IMR-90 (cell line): ENCODE data around the gene ATP11A. TPM values are rescaled to one million over a fixed set of nuclear protein-coding genes. Genes with fewer than 3 reads are reported as not detected.

ENCODE experiments used
- ATAC-seq: fragments of 200-7000 bp; cut with Tn5 transposase; 2 replicates; pipeline ENCODE4 v1.9.1; 2020; ENCODE audit warnings: low read depth, mild to moderate bottlenecking, moderate library complexity
- BruUV-seq: library from RNA; stranded (reverse); fragments of 400-500 nt; replicated peaks from 2 replicates; lab custom pipeline; 2021; lab: Mats Ljungman, UMichigan
- CTCF ChIA-PET: fragments of 300-600 bp; formaldehyde crosslinking; extraction: SDS; loops from one replicate; lab custom pipeline; 2021; ENCODE audit warnings: antibody characterized with exemption; lab: Yijun Ruan, JAX
- POLR2A ChIA-PET: fragments of 300-600 bp; sonication (Branson Sonifier 250); formaldehyde crosslinking; loops from one replicate; lab custom pipeline; 2022; ENCODE audit warnings: antibody characterized with exemption; ENCODE audit not compliant: unreplicated experiment; lab: Charles Lee
- DNase-seq: peaks from one replicate; pipeline ENCODE4 v3.0.0; 2013
- H2AFZ ChIP-seq: replicated peaks from 2 replicates; pipeline ENCODE3; 2013; ENCODE audit warnings: low read length, mild to moderate bottlenecking; ENCODE audit not compliant: poor library complexity
- H2AK5ac ChIP-seq: 2 replicates; pipeline ENCODE4 v1.6.1; 2013; ENCODE audit warnings: low read depth, low read length, inconsistent platforms
- H2AK9ac ChIP-seq: replicated peaks from 2 replicates; pipeline ENCODE3; 2013; ENCODE audit warnings: mild to moderate bottlenecking, low read depth, low read length, moderate library complexity; ENCODE audit not compliant: poor library complexity
- H2BK120ac ChIP-seq: 2 replicates; pipeline ENCODE4 v1.6.1; 2013; ENCODE audit warnings: low read depth, low read length, inconsistent platforms
- H2BK15ac ChIP-seq: 3 replicates; pipeline ENCODE4 v1.6.1; 2013; ENCODE audit warnings: low read depth, low read length, inconsistent platforms
- H2BK20ac ChIP-seq: 2 replicates; pipeline ENCODE4 v1.6.1; 2013; ENCODE audit warnings: low read depth, mild to moderate bottlenecking, inconsistent platforms, low read length, moderate library complexity
- H2BK5ac ChIP-seq: 2 replicates; pipeline ENCODE4 v1.6.1; 2013; ENCODE audit warnings: mild to moderate bottlenecking, low read depth, low read length, inconsistent platforms; ENCODE audit not compliant: poor library complexity, severe bottlenecking
- H3K14ac ChIP-seq: replicated peaks from 2 replicates; pipeline ENCODE4 v1.6.1; 2013; ENCODE audit warnings: low read depth, low read length, inconsistent platforms
- H3K18ac ChIP-seq: 2 replicates; pipeline ENCODE4 v1.6.1; 2013; ENCODE audit warnings: low read depth, low read length, control low read depth
- H3K23ac ChIP-seq: 2 replicates; pipeline ENCODE4 v1.6.1; 2013; ENCODE audit warnings: low read depth, low read length, inconsistent platforms
- H3K27ac ChIP-seq: 2 replicates; pipeline ENCODE4 v1.5.1; 2013; ENCODE audit warnings: mild to moderate bottlenecking, control low read depth, low read length; ENCODE audit not compliant: insufficient read depth
- H3K27me3 ChIP-seq: 2 replicates; pipeline ENCODE4 v1.6.1; 2013; ENCODE audit warnings: low read length; ENCODE audit not compliant: control insufficient read depth, insufficient read depth
- H3K36me3 ChIP-seq: 2 replicates; pipeline ENCODE4 v1.6.1; 2013; ENCODE audit warnings: low read length, mixed read lengths; ENCODE audit not compliant: control insufficient read depth, insufficient read depth
- H3K4ac ChIP-seq: 2 replicates; pipeline ENCODE4 v1.6.1; 2013; ENCODE audit warnings: low read depth, low read length, inconsistent platforms
- H3K4me1 ChIP-seq: 2 replicates; pipeline ENCODE4 v1.6.1; 2013; ENCODE audit warnings: low read length, mixed read lengths; ENCODE audit not compliant: control insufficient read depth, insufficient read depth
- H3K4me2 ChIP-seq: 2 replicates; pipeline ENCODE4 v1.6.1; 2013; ENCODE audit warnings: low read depth, mild to moderate bottlenecking, control low read depth, low read length, moderate library complexity
- H3K4me3 ChIP-seq: 2 replicates; pipeline ENCODE4 v1.5.1; 2013; ENCODE audit warnings: low read depth, mild to moderate bottlenecking, control low read depth, low read length, moderate library complexity; ENCODE audit not compliant: insufficient read depth
- H3K56ac ChIP-seq: 2 replicates; pipeline ENCODE4 v1.6.1; 2013; ENCODE audit warnings: low read length, inconsistent platforms; ENCODE audit not compliant: insufficient read depth; ENCODE audit errors: extremely low read depth
- H3K79me1 ChIP-seq, 2 experiments: 2 replicates each; pipeline ENCODE4 v1.6.1; 2013; ENCODE audit warnings: low read length in 2 of 2, inconsistent platforms in 1 of 2, low read depth in 1 of 2
- H3K9ac ChIP-seq: 2 replicates; pipeline ENCODE4 v1.6.1; 2013; ENCODE audit warnings: low read depth, low read length, control low read depth
- H3K9me1 ChIP-seq: 2 replicates; pipeline ENCODE4 v1.6.1; 2013; ENCODE audit warnings: low read length, inconsistent platforms; ENCODE audit not compliant: insufficient read depth
- H3K9me3 ChIP-seq: 2 replicates; pipeline ENCODE4 v1.6.1; 2013; ENCODE audit warnings: low read length; ENCODE audit not compliant: control insufficient read depth, insufficient read depth
- H4K20me1 ChIP-seq: 2 replicates; pipeline ENCODE4 v1.6.1; 2013; ENCODE audit warnings: low read length, inconsistent platforms; ENCODE audit not compliant: insufficient read depth
- H4K5ac ChIP-seq: 2 replicates; pipeline ENCODE4 v1.6.1; 2013; ENCODE audit warnings: mild to moderate bottlenecking, low read depth, low read length, control low read depth
- H4K8ac ChIP-seq, 2 experiments: 2 replicates each; pipeline ENCODE4 v1.6.1; 2013; ENCODE audit warnings: low read depth in 2 of 2, low read length in 2 of 2, control low read depth in 1 of 2, inconsistent platforms in 1 of 2
- H4K91ac ChIP-seq: 2 replicates; pipeline ENCODE4 v1.6.1; 2013; ENCODE audit warnings: low read depth, low read length, inconsistent platforms; ENCODE audit not compliant: insufficient read depth
- MAZ ChIP-seq: IDR thresholded peaks from 2 replicates; pipeline ENCODE4 v1.6.1; 2012; ENCODE audit warnings: low read depth, mild to moderate bottlenecking, low read length, improper control_type of control experiment, moderate library complexity, borderline replicate concordance
- POLR2A ChIP-seq: IDR thresholded peaks from 2 replicates; pipeline ENCODE4 v1.6.1; 2012; ENCODE audit warnings: mild to moderate bottlenecking, low read depth, low read length
- WGBS, 2 experiments: methylation state at CpG; one replicate each; pipeline versions ENCODE4 v1.1.5 to v1.1.7; 2013; ENCODE audit warnings: missing lambda C conversion rate in 2 of 2; ENCODE audit not compliant: insufficient read length in 1 of 2; ENCODE audit errors: extremely low coverage in 2 of 2; 5-methylcytosine and 5-hydroxymethylcytosine counted together
- dilution Hi-C: fragments of 300-500 bp; cut with HindIII; formaldehyde crosslinking; loops from one replicate; pipeline ENCODE4 v1.14.3; 2018; ENCODE audit warnings: low sequenced_read_pairs; ENCODE audit not compliant: unreplicated experiment
- in situ Hi-C: fragments of 300-500 bp; cut with MboI; formaldehyde crosslinking; loops from 3 replicates; pipeline ENCODE4 v1.14.3; 2019; ENCODE audit warnings: low sequenced_read_pairs, inconsistent platforms, mixed read lengths
- intact Hi-C: fragments of 100-400 bp; cut with micrococcal nuclease; formaldehyde crosslinking; loops from 2 replicates; pipeline ENCODE4 v1.10.0; 2022
- polyA plus RNA-seq, 3 experiments: library from polyadenylated mRNA; depleted of rRNA; stranded (reverse); fragments of >200 nt; gene quantifications; 2 replicates each; pipeline ENCODE4 v1.2.3, GENCODE V29; 2012; ENCODE audit warnings: low replicate concordance in 1 of 3
- total RNA-seq: library from RNA; depleted of rRNA; stranded (reverse); fragments of >200 nt; gene quantifications from 2 replicates; pipeline ENCODE4 v1.2.3, GENCODE V29; 2012

Gene ATP11A
- total and polyA plus RNA-seq, 2 of the 4 experiments (the other 2 are of a cell fraction): 8.4 to 12.0 TPM

DNA sequence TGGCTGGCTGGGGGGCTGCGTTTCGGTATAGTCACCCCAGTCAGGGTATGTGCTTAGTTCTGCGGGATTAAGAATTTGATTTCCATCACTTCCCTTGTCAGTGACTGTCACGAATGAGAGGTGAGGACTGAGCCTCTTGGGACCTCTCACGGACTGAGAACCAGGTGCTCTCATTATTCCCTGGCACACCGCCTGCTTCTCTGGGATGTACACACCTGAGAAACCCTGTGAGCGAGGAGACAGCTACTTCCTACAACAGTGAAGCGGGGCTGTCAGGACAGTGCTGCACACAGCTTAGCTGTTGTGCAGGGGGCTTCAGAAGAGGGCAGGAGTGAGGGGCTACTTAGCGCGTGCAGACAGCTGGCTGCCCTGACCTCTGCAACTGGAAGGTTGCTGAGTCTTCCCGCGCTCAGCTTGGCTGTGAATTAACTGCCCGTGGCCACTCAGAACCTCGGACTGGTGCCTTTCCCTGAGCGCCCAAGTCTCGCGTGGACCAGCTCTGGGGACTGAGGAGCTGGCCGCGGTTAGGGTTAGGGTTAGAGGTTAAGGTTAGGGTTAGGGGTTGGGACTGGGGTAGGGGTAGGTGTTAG is 213.9 kb downstream of the ATP11A start:
- Histone ChIP-seq H3K4me2 (no peak overlapping the region), H2BK15ac (no peak overlapping the region), H4K20me1 (no peaks in the 10 kb centered on the region), H4K8ac (no peak overlapping the region), H2AFZ (no peak overlapping the region), H3K4me1 (no peaks in the 10 kb centered on the region), H3K27ac (no peak overlapping the region), H3K9ac (no peak overlapping the region), H3K4ac (no peak overlapping the region), H2BK20ac (no peak overlapping the region), H3K23ac (no peak overlapping the region), H2BK120ac (no peak overlapping the region), H3K56ac (no peak overlapping the region), H3K79me1 (no peaks in the 10 kb centered on the region), H3K27me3 (peaks cover 81% of the 10 kb centered on the region), H3K36me3 (no peaks in the 10 kb centered on the region), H3K9me1 (no peaks in the 10 kb centered on the region), H3K4me3 (no peak overlapping the region), H2AK9ac (no peak overlapping the region), H4K91ac (no peak overlapping the region), H3K18ac (no peak overlapping the region), H2BK5ac (no peak overlapping the region), H4K5ac (no peak overlapping the region), H3K14ac (no peak overlapping the region), H3K9me3 (peaks cover 15% of the 10 kb centered on the region), H2AK5ac (no peak overlapping the region)
- dilution Hi-C loops: no loop called here
- WGBS, 2 experiments: 51% methylated on average over 4 of the region's 19 CpGs; no CpG with 5 or more reads in 1 of the 2 experiments
- in situ Hi-C loops: no loop called here
- DNase-seq: no peak
- no peak for ATAC-seq
- intact Hi-C loops: no loop called here
- ChIA-PET POLR2A (no interaction called here), CTCF (no interaction called here)
- TF ChIP-seq MAZ (no peak), POLR2A (no peak)
- no TSS peak for BruUV-seq
